Skin of body (tissue), 2 donors: ENCODE measurements around the gene UBASH3B. TPM values are rescaled to one million over a fixed set of nuclear protein-coding genes. Genes with fewer than 3 reads are reported as not detected.
"Not testable (repeated sequence)": the region's sequence is repeated elsewhere in the genome, so short reads cannot be mapped to it uniquely, and the experiment has no call there.

Experiments used
- DNase-seq: peaks from one replicate; lab custom pipeline; 2025; lab: John Stamatoyannopoulos, UW
- total RNA-seq: library from RNA; depleted of rRNA; stranded (reverse); fragments of >200 nt; gene quantifications from one replicate; pipeline ENCODE4 v1.2.3, GENCODE V29; 2014

UBASH3B gene
- total RNA-seq, 1 donor from 2014 or later: 3.8 TPM

DNA sequence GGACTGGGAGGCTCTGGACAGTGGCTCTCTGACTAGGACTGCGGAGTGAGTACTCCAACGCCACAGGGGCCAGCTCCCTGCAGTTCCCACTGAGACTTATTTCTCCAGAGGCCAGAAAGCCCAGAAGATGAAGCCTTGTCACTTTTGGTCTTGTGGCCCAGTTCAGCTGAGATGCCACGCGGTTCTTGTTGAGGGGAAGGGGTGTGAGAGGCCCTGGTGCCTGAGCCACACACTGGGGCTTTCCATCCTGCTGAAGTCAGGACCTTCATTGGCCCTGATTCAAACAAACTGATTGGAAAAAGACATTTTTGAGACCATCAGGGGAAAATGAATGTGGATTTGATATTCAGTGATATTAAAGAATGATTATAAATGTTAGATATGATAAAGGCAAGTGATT, 73.6 kb downstream of the UBASH3B start:
- no peak for DNase-seq

- not testable (repeated sequence) for DNase-seq
These were observed 75.2 kb downstream of the UBASH3B start for GRCh38 chr11:122730694-122731093.

GRCh38 chr11:122731500-122731913, 76.0 kb downstream of the UBASH3B start:
- DNase-seq: no peak

DNA sequence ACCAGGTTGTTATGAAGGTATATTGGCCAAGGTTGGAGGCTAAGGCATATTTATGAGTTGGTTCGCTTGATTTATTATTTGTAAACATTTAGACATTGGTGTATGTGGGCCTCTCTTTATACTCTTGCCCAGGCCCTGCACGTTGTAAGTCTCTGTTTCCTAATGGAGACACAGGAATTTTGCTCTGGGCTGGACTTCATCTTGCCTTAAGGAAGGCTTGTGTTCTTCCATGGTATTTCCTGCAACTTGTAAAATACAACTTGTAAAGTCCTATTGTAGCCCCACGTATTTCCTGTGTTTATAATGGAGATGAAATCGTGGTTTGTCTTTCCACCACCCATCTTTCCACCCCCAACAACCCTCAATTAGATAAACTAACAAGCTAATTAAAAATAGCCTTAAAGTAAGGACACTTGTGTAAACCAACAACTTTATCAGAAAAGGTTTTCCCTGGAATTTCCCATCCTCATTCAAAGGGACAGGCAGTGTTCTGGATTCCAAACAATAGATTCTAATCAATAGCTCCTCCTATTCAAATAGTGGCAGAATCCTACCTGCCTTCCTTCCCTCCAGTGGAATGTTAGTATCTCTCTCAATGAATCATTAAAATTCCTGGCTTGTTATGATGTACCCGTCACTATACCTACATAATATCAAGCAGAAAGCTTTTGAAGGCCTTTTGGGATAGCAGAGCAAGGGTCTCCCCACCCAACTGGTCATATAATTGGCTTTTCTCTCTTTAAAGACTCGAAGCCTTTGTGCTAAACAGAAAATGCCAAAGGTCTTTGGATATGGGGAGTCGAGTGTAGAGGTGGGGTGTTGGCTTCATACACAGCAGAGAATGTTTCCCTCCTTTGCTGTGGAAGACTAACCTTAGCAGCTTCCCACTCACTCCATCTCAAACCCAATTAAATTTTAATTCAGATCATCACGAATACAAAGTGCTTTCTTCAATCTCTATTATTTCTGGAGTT, 77.1 kb downstream of the UBASH3B start:
- DNase-seq: no peak

DNA sequence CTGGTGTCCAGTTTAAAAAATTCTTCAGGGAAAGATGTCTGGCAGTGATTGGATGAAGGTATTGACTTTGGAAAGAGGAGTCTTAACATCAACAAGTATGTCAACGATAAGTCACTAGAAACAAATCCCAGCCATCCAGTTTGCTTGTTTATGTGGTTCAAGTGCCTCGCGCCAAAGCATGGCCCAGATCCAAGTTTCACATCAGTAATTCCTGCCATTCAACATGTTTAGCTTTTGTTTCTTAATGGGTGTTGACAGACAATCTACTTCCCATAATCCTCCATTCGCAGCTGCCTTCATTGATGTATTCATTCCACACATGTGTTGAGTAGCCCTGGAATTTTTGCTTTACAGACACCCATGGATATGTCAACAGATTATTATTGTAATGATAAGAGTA, 77.8 kb downstream of the UBASH3B start:
- DNase-seq: no peak

- DNase-seq: peak; percentile 42
These were observed 79.5 kb downstream of the UBASH3B start for GRCh38 chr11:122734848-122735496.

GRCh38 chr11:122737951-122738693, 82.6 kb downstream of the UBASH3B start:
- DNase-seq: no peak

- DNase-seq: no peak
These were observed 86.2 kb downstream of the UBASH3B start for GRCh38 chr11:122741613-122742300.

DNA sequence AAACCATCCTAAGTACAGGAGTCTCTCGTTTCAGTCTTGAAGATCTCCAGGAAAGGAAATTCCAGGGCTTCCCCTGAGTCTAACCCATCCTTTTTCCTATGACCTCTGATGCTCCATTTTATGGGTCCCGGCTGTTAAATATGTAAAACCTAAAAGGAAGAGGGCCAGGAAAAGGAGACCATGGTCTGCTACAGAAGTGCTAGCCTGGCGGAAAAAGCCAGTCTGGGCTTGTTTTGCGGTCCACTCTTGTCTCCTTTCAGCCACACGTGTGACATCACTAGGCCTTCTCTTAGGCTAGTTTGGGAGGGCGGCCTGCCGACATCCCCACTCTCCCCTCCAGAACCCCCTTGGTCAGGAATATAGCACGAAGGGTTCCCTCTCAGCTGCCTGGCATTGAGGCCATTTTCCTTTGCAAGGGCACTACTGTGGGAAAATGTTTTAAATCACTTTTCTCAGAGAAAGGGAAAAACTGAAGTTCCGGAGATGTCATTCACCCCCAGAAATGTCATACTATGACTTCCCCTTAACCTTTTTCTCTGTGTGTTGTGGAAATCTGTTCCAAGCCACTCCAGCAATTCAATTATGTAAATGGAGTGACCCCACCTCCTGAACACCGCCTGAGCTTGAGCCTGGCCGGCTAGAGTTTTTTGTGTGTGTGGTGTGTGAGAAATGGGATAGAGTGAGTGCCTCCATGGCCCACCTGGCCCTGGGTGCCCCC, 86.9 kb downstream of the UBASH3B start:
- peak; percentile 36 for DNase-seq

DNA sequence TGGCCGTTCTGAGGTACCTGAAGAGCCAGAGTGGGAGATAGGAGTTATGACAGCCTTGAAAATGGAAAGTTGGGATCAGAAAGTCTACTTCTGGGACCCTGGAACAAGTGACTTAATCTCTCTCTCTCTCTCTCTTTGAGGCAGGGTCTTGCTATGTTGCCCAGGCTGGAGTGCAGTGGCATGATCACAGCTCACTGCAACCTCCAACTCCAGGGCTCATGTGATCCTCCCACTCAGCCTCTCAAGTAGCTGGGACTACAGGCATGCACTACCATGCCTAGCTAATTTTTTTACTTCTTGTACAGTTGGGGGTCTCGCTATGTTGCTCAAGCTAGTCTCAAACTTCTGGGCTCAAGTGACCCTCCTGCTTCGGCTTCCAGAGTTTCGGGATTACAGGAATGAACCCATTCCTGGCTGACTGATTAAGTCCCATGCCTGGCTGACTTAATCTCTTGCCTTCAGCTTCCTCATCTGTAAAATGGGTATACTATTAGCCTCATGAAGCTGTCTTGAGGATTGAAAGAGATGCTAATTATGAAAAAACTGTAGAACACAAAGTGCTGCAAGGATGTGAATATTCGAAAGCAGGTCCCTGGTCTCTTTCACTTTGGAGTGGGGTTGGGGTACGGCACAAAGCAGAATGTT, 87.7 kb downstream of the UBASH3B start:
- no peak for DNase-seq

DNA sequence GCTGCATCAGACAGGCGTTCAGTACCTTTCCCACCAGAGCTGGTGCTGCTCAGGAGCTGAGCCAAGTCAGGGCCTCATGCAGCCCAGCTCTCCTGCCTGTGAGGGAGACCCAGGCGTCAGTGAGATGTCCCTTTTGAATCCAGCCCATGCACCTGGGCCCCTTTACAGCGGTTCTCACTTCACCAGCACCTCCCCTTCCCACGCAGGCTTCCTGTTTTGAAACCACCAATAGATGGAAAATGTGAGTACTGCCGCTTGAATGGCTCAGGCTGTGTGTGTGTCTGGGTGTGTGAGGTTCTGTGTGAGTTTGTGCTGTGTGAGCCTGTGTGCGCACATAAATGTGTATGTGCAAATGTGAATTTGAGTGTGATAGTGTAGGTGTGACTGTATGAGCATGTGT, 88.4 kb downstream of the UBASH3B start:
- no peak for DNase-seq

DNA sequence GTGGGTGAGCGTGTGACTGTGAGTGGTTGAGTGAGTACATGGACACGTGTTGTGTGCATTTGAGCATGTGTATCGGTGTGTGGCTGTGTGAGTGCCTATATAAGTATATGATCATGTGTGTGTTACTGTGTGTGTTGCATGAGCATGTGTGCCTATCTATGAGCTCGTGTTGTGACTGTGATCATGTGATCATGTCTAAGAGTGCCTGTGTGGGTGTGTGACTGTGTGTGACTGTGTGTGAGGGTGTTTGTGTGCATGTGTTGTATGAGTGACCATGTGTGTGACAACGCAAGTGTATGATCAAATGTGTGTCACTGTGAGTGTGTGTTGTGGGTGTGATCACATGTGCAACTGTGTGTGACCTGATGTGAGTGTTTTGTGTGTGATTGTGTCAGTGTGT, 88.8 kb downstream of the UBASH3B start:
- DNase-seq: no peak

DNA sequence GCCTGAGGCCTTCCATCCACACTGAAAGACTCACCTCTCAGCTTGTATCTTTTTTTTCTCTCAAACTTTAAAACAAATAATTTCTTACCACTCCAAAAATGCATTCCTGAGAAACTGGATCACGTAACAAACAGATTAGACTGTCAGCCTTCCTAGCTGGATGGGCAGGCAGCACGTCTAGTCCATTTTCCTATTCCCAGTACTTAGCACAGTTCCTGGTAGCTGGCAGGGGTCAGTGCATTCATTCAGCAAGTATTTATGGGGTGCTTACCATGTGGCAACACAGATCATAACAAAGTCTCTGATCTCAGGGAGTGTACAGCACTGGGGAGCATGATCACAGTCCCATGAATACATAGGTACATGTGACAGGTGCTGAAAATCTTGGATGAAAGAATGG, 89.6 kb downstream of the UBASH3B start:
- no peak for DNase-seq

DNA sequence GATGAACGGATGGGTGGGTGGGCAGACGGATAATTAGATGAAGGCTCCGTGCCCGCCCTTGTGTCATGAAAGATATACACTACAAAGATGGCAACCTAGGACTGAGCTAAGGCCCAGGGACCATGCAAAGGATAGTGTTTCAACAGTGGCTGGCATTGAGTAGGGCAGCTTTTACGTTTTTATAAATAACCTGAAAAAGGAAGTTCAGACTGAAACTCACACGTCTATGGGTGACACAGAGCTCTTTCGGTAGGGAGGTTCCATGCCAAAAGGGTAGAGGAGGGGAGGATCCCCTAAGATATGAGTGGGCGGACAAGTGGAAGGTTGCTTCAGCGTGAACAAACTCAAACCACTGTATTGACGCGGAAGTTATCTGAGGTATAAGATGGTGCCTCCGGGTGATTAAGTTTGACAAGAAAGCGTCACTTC, 90.5 kb downstream of the UBASH3B start:
- DNase-seq: no peak

DNA sequence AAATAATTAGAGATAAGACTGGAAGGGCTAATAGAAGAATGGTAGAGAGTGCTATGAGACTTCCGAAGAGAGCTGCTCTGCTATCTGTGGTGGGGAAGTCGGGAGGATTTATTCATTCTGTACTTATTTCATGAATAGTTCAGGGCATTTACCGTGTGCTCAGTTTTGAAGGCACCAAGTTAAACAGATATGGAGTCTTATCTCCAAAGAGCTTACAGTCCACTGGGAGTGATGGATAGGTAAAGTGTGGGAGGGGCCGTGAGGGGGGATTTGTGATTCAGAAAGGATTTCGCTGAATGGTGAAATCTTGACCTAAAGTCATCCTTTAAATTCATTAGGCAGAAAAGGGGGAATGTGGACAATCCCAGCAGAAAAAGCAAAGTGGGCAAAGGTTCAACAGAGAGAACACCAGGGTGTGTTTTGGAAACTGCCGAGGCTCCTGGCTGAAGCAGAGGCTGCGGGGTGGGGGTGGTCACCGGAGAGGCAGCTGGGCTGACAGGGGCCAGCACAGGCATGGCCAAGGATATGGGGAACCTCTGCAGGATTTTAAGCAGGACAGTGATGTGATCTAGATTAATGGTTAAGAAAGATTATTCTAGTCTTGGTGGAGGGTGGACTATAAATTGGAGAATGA, 91.2 kb downstream of the UBASH3B start:
- DNase-seq: no peak

DNA sequence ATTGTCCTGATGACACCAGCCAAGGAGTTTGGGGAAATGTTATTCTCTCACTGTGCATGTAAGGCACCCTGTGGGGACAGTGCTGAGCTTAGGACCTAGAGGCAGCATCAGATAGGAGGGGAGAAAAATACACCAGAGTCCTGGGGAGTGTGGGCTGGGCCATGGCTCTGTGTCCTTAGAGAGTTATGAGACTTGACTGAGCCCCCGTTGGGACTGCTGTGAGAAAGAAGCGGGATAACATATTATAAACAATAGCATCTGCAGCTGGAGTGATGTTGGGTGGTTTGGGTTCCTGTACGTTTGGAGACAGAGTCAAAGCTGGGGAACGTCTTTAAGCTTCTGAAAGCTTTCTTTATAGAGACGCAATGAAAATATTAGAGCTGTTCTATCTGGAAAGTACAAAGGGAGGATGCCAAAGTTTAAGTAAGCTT, 91.8 kb downstream of the UBASH3B start:
- DNase-seq: no peak

DNA sequence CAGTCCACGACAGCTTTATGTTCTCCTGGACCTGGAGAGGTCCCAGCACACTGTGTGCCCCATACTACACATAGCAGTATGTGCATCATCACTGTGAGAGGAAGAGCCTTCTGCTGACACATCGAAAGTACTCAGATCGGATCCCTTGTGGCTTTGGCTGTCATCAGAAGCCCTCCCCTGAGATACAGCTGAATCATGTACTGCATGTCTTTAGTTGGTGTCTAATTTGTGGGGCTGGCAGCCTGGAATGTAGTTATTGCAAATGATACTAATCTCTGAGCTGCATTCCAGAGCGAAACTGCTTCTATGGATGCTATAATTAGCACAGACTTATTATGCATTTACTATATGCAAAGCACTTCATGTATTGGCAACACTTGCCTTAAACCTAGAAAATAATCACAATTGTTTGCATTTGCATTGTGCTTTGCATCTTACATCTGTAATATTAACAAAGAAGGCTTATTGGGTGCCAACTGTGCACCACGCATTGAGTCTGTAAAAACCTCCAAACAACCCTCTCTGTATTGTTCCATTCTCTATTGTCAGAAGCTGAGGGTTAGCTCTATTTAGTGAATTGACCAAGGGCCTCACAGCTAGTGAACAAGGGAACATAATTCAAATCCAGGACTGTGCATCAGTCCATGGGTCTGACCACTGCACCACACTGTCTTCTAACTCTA, 93.6 kb downstream of the UBASH3B start:
- DNase-seq: no peak

GRCh38 chr11:122750049-122750448, 94.5 kb downstream of the UBASH3B start:
- DNase-seq: no peak
